ENCODE data around the gene MBD6. TPM values are rescaled to one million over a fixed set of nuclear protein-coding genes. Genes with fewer than 3 reads are reported as not detected.
"Not testable (repeated sequence)": the region's sequence is repeated elsewhere in the genome, so short reads cannot be mapped to it uniquely, and the experiment has no call there.

The MBD6 gene
- total RNA-seq, 2 experiments from 2014 or later, result 23.9 to 110 TPM

DNA sequence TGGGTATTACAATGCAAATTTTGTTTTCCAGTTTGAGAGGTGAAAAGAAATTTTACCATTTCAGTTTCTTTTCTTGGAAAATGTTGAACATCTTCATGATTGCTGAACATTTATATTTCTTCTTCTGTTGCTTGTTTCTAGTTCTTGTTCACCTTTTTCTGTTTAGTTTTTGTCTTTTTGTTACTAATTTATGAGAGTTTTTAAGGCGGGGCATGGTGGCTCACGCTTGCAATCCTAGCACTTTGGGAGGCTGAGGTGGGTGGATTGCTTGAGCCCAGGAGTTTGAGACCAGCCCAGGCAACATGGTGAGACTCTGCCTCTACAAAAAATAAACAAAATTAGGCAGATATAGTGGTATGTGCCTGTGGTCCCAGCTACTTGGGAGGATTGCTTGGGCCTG, 37.9 kb downstream of the MBD6 start:
- Histone ChIP-seq H3K9me3 (ENCODE audit: low read length) (no peaks in the 10 kb centered on the region), H2AFZ (ENCODE audit: low read length) (no peak overlapping the region), H3K4me3 (ENCODE audit: low read depth, low read length, poor library complexity, severe bottlenecking) (no peak overlapping the region), H3K9me2 (ENCODE audit: insufficient read depth, low read length) (no peaks in the 10 kb centered on the region), H3K4me2 (ENCODE audit: low read length) (no peak overlapping the region), H4K20me1 (ENCODE audit: insufficient read depth, low read length) (no peaks in the 10 kb centered on the region), H3K4me1 (ENCODE audit: insufficient read depth, low read length, poor library complexity, severe bottlenecking) (no peaks in the 10 kb centered on the region), H3K36me3 (ENCODE audit: insufficient read depth, low read length) (no peaks in the 10 kb centered on the region), H3K79me2 (ENCODE audit: insufficient read depth, low read depth, low read length) (no peaks in the 10 kb centered on the region), H3K27ac (ENCODE audit: low read depth, low read length, poor library complexity, severe bottlenecking) (no peak overlapping the region)
- intact Hi-C loops (cut with micrococcal nuclease; ENCODE audit: unreplicated experiment), result no loop called here
- no peak for TF ChIP-seq EZH2phosphoT487 (IDR thresholded peaks at IDR 0.05; ENCODE audit: borderline replicate concordance, low read depth, low read length)
- TF ChIP-seq, protein P1, sequence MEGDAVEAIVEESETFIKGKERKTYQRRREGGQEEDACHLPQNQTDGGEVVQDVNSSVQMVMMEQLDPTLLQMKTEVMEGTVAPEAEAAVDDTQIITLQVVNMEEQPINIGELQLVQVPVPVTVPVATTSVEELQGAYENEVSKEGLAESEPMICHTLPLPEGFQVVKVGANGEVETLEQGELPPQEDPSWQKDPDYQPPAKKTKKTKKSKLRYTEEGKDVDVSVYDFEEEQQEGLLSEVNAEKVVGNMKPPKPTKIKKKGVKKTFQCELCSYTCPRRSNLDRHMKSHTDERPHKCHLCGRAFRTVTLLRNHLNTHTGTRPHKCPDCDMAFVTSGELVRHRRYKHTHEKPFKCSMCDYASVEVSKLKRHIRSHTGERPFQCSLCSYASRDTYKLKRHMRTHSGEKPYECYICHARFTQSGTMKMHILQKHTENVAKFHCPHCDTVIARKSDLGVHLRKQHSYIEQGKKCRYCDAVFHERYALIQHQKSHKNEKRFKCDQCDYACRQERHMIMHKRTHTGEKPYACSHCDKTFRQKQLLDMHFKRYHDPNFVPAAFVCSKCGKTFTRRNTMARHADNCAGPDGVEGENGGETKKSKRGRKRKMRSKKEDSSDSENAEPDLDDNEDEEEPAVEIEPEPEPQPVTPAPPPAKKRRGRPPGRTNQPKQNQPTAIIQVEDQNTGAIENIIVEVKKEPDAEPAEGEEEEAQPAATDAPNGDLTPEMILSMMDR (conservative IDR thresholded peaks at IDR 0.05; ENCODE audit: low read length), result no peak
- POLR2A ChIA-PET, result no interaction called here
- DNase-seq (ENCODE audit: low spot score), result no peak
- CTCF ChIA-PET (ENCODE audit: unreplicated experiment), result no interaction called here
- no TSS peak for BruUV-seq (replicated peaks)

DNA sequence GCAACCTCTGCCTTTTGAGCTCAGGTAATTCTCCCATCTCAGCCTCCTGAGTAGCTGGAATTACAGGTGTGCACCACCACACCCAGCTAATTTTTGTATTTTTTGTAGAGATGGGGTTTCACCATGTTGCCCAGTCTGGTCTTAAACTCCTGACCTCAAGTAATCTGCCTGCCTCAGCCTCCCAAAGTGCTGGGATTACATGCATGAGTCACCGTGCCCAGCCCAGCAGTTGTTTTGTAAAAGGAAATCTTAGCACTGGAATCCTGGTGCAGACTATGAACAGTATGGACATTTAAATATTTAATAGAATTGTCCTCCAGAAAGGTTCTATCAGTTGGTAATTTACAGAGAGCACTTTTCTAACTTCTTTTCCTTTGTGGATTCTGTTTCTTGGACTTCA, 38.5 kb downstream of the MBD6 start:
- intact Hi-C loops (cut with micrococcal nuclease; ENCODE audit: unreplicated experiment); H3K27ac ChIP-seq (ENCODE audit: low read depth, low read length, poor library complexity, severe bottlenecking); H2AFZ ChIP-seq (ENCODE audit: low read length); H3K4me2 ChIP-seq (ENCODE audit: low read length); H3K4me1 ChIP-seq (ENCODE audit: insufficient read depth, low read length, poor library complexity, severe bottlenecking); H3K9me2 ChIP-seq (ENCODE audit: insufficient read depth, low read length); CTCF ChIA-PET (ENCODE audit: unreplicated experiment); H3K36me3 ChIP-seq (ENCODE audit: insufficient read depth, low read length); BruUV-seq (replicated peaks); H3K4me3 ChIP-seq (ENCODE audit: low read depth, low read length, poor library complexity, severe bottlenecking); POLR2A ChIA-PET; H4K20me1 ChIP-seq (ENCODE audit: insufficient read depth, low read length); DNase-seq (ENCODE audit: low spot score); H3K9me3 ChIP-seq (ENCODE audit: low read length); H3K79me2 ChIP-seq (ENCODE audit: insufficient read depth, low read depth, low read length): not testable (repeated sequence)

DNA sequence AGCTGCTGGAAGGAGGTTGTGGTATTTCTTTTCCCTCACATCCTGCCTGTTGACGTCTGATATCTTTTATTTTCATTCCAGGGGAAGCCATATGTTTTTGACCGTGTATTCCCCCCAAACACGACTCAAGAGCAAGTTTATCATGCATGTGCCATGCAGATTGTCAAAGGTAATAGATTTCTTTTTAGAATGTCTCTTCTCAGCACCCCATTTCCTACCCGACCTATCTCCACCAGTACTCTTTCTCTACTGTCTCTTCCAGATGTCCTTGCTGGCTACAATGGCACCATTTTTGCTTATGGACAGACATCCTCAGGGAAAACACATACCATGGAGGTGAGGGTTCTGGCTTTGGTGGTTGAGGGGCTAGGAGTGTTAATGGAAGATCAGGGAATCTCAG, 40.7 kb downstream of the MBD6 start:
- no peaks in the 10 kb centered on the region for H3K79me2 ChIP-seq (ENCODE audit: insufficient read depth, low read depth, low read length)
- no peak overlapping the region for H3K27ac ChIP-seq (ENCODE audit: low read depth, low read length, poor library complexity, severe bottlenecking)
- intact Hi-C loops (cut with micrococcal nuclease; ENCODE audit: unreplicated experiment), result no loop called here
- DNase-seq (ENCODE audit: low spot score), result no peak
- ChIA-PET CTCF (ENCODE audit: unreplicated experiment) (no interaction called here), POLR2A (no interaction called here)
- H3K9me2 ChIP-seq (ENCODE audit: insufficient read depth, low read length), result no peaks in the 10 kb centered on the region
- H3K9me3 ChIP-seq (ENCODE audit: low read length), result no peaks in the 10 kb centered on the region
- TF ChIP-seq, protein P1 (conservative IDR thresholded peaks at IDR 0.05; ENCODE audit: low read length), result no peak
- no peak for TF ChIP-seq EZH2phosphoT487 (IDR thresholded peaks at IDR 0.05; ENCODE audit: borderline replicate concordance, low read depth, low read length)
- H3K4me3 ChIP-seq (ENCODE audit: low read depth, low read length, poor library complexity, severe bottlenecking), result no peak overlapping the region
- H4K20me1 ChIP-seq (ENCODE audit: insufficient read depth, low read length), result no peaks in the 10 kb centered on the region
- H2AFZ ChIP-seq (ENCODE audit: low read length), result no peak overlapping the region
- H3K36me3 ChIP-seq (ENCODE audit: insufficient read depth, low read length), result no peaks in the 10 kb centered on the region
- no peak overlapping the region for H3K4me2 ChIP-seq (ENCODE audit: low read length)
- no TSS peak for BruUV-seq (replicated peaks)
- no peaks in the 10 kb centered on the region for H3K4me1 ChIP-seq (ENCODE audit: insufficient read depth, low read length, poor library complexity, severe bottlenecking)

Measured in OCI-LY7 (cell line).